ENCODE data around the gene SERPINE2.
"Not testable (repeated sequence)": the region's sequence is repeated elsewhere in the genome, so short reads cannot be mapped to it uniquely, and the experiment has no call there.

Gene SERPINE2

GRCh38 chr2:223947711-223948205 is 91.3 kb downstream of the SERPINE2 start:
- Histone ChIP-seq H3K36me3 (ENCODE audit: control insufficient read depth in 1 of 2, insufficient read depth in 2 of 2, low read length in 2 of 2) (no peaks in the 10 kb centered on the region), H3K27ac (ENCODE audit: low read depth, low read length) (no peak overlapping the region), H3K4me1 (ENCODE audit: control insufficient read depth in 1 of 2, insufficient read depth in 2 of 2, low read length in 2 of 2) (peaks cover 19 to 25% of the 10 kb centered on the region in 2 donors), H3K9ac (ENCODE audit: low read depth in 1 of 2, low read length in 2 of 2) (no peak overlapping the region), H3K27me3 (ENCODE audit: control insufficient read depth in 1 of 2, insufficient read depth in 2 of 2, low read length in 2 of 2) (no peaks in the 10 kb centered on the region), H3K9me3 (ENCODE audit: control insufficient read depth in 1 of 2, low read length in 2 of 2) (no peaks in the 10 kb centered on the region), H3K4me3 (ENCODE audit: low read depth in 1 of 2, low read length in 2 of 2) (no peak overlapping the region)

- peak overlapping the region; percentile 94 to 96 for H3K4me3 ChIP-seq (ENCODE audit: low read depth in 1 of 2, low read length in 2 of 2)
- no peak overlapping the region for H3K27ac ChIP-seq (ENCODE audit: low read depth, low read length)
Observed at GRCh38 chr2:223945755-223946154, 93.3 kb downstream of the SERPINE2 start.

GRCh38 chr2:223944703-223945531 is 94.2 kb downstream of the SERPINE2 start, which contains the start of gene WDFY1:
WDFY1 (minus strand) TSS chr2:223945335; CDS start chr2:223945284, 51 bp downstream.
- peaks cover 14 to 19% of the 10 kb centered on the region in 2 donors for H3K4me1 ChIP-seq (ENCODE audit: control insufficient read depth in 1 of 2, insufficient read depth in 2 of 2, low read length in 2 of 2)
- peak within 1 kb of the TSS; percentile 87 for H3K27ac ChIP-seq (ENCODE audit: low read depth, low read length)
- H3K9ac ChIP-seq (ENCODE audit: low read depth in 1 of 2, low read length in 2 of 2): peak within 1 kb of the TSS; percentile 88 to 95
- no peaks in the 10 kb centered on the region for H3K9me3 ChIP-seq (ENCODE audit: control insufficient read depth in 1 of 2, low read length in 2 of 2)
- peak within 1 kb of the TSS; percentile 94 to 96 for H3K4me3 ChIP-seq (ENCODE audit: low read depth in 1 of 2, low read length in 2 of 2)
- no peaks in the 10 kb centered on the region for H3K36me3 ChIP-seq (ENCODE audit: control insufficient read depth in 1 of 2, insufficient read depth in 2 of 2, low read length in 2 of 2)
- no peaks in the 10 kb centered on the region for H3K27me3 ChIP-seq (ENCODE audit: control insufficient read depth in 1 of 2, insufficient read depth in 2 of 2, low read length in 2 of 2)

More at GRCh38 chr2:223945755-223946154, 93.3 kb downstream of the SERPINE2 start:
- Histone ChIP-seq H3K27me3 (ENCODE audit: control insufficient read depth in 1 of 2, insufficient read depth in 2 of 2, low read length in 2 of 2) (no peaks in the 10 kb centered on the region), H3K4me1 (ENCODE audit: control insufficient read depth in 1 of 2, insufficient read depth in 2 of 2, low read length in 2 of 2) (peaks cover 17 to 19% of the 10 kb centered on the region in 2 donors), H3K9me3 (ENCODE audit: control insufficient read depth in 1 of 2, low read length in 2 of 2) (no peaks in the 10 kb centered on the region), H3K9ac (ENCODE audit: low read depth in 1 of 2, low read length in 2 of 2) (peak overlapping the region in 1 of 2 donors; percentile 4), H3K36me3 (ENCODE audit: control insufficient read depth in 1 of 2, insufficient read depth in 2 of 2, low read length in 2 of 2) (no peaks in the 10 kb centered on the region)

- Histone ChIP-seq H3K9me3 (ENCODE audit: control insufficient read depth in 1 of 2, low read length in 2 of 2) (no peaks in the 10 kb centered on the region), H3K4me3 (ENCODE audit: low read depth in 1 of 2, low read length in 2 of 2) (peak overlapping the region; percentile 94 to 96), H3K4me1 (ENCODE audit: control insufficient read depth in 1 of 2, insufficient read depth in 2 of 2, low read length in 2 of 2) (peaks cover 14 to 19% of the 10 kb centered on the region in 2 donors), H3K27ac (ENCODE audit: low read depth, low read length) (peak overlapping the region; percentile 87), H3K9ac (ENCODE audit: low read depth in 1 of 2, low read length in 2 of 2) (peak overlapping the region; percentile 88 to 95), H3K27me3 (ENCODE audit: control insufficient read depth in 1 of 2, insufficient read depth in 2 of 2, low read length in 2 of 2) (no peaks in the 10 kb centered on the region), H3K36me3 (ENCODE audit: control insufficient read depth in 1 of 2, insufficient read depth in 2 of 2, low read length in 2 of 2) (no peaks in the 10 kb centered on the region)
Observed at GRCh38 chr2:223944166-223944702, 94.9 kb downstream of the SERPINE2 start.

- Histone ChIP-seq H3K9ac (ENCODE audit: low read depth in 1 of 2, low read length in 2 of 2) (peak overlapping the region in 1 of 2 donors; percentile 88), H3K27ac (ENCODE audit: low read depth, low read length) (no peak overlapping the region), H3K4me1 (ENCODE audit: control insufficient read depth in 1 of 2, insufficient read depth in 2 of 2, low read length in 2 of 2) (peaks cover 14 to 19% of the 10 kb centered on the region in 2 donors)
Observed at GRCh38 chr2:223943561-223944008, 95.5 kb downstream of the SERPINE2 start.

GRCh38 chr2:223943135-223943534 is 96.0 kb downstream of the SERPINE2 start:
- H3K4me3 ChIP-seq (ENCODE audit: low read depth in 1 of 2, low read length in 2 of 2): peak overlapping the region; percentile 94 to 96
- H3K9ac ChIP-seq (ENCODE audit: low read depth in 1 of 2, low read length in 2 of 2): no peak overlapping the region
- H3K27me3 ChIP-seq (ENCODE audit: control insufficient read depth in 1 of 2, insufficient read depth in 2 of 2, low read length in 2 of 2): no peaks in the 10 kb centered on the region
- peaks cover 14 to 19% of the 10 kb centered on the region in 2 donors for H3K4me1 ChIP-seq (ENCODE audit: control insufficient read depth in 1 of 2, insufficient read depth in 2 of 2, low read length in 2 of 2)
- no peaks in the 10 kb centered on the region for H3K9me3 ChIP-seq (ENCODE audit: control insufficient read depth in 1 of 2, low read length in 2 of 2)
- H3K36me3 ChIP-seq (ENCODE audit: control insufficient read depth in 1 of 2, insufficient read depth in 2 of 2, low read length in 2 of 2): no peaks in the 10 kb centered on the region
- no peak overlapping the region for H3K27ac ChIP-seq (ENCODE audit: low read depth, low read length)

More at GRCh38 chr2:223943561-223944008, 95.5 kb downstream of the SERPINE2 start:
- Histone ChIP-seq H3K27me3 (ENCODE audit: control insufficient read depth in 1 of 2, insufficient read depth in 2 of 2, low read length in 2 of 2) (no peaks in the 10 kb centered on the region), H3K4me3 (ENCODE audit: low read depth in 1 of 2, low read length in 2 of 2) (peak overlapping the region; percentile 94 to 96), H3K36me3 (ENCODE audit: control insufficient read depth in 1 of 2, insufficient read depth in 2 of 2, low read length in 2 of 2) (no peaks in the 10 kb centered on the region), H3K9me3 (ENCODE audit: control insufficient read depth in 1 of 2, low read length in 2 of 2) (no peaks in the 10 kb centered on the region)

- H3K27ac ChIP-seq (ENCODE audit: low read depth, low read length): no peak overlapping the region
- no peaks in the 10 kb centered on the region for H3K9me3 ChIP-seq (ENCODE audit: control insufficient read depth in 1 of 2, low read length in 2 of 2)
- H3K9ac ChIP-seq (ENCODE audit: low read depth in 1 of 2, low read length in 2 of 2): no peak overlapping the region
- no peaks in the 10 kb centered on the region for H3K36me3 ChIP-seq (ENCODE audit: control insufficient read depth in 1 of 2, insufficient read depth in 2 of 2, low read length in 2 of 2)
- H3K27me3 ChIP-seq (ENCODE audit: control insufficient read depth in 1 of 2, insufficient read depth in 2 of 2, low read length in 2 of 2): no peaks in the 10 kb centered on the region
- H3K4me3 ChIP-seq (ENCODE audit: low read depth in 1 of 2, low read length in 2 of 2): no peak overlapping the region
- H3K4me1 ChIP-seq (ENCODE audit: control insufficient read depth in 1 of 2, insufficient read depth in 2 of 2, low read length in 2 of 2): peaks cover 20 to 24% of the 10 kb centered on the region in 2 donors
Observed at GRCh38 chr2:223941579-223942277, 97.4 kb downstream of the SERPINE2 start.

GRCh38 chr2:223939438-223939837 is 99.6 kb downstream of the SERPINE2 start:
- peaks cover 20 to 34% of the 10 kb centered on the region in 2 donors for H3K4me1 ChIP-seq (ENCODE audit: control insufficient read depth in 1 of 2, insufficient read depth in 2 of 2, low read length in 2 of 2)

GRCh38 chr2:223937535-223937934 is 101.6 kb downstream of the SERPINE2 start:
- no peaks in the 10 kb centered on the region for H3K27me3 ChIP-seq (ENCODE audit: control insufficient read depth in 1 of 2, insufficient read depth in 2 of 2, low read length in 2 of 2)
- H3K4me3 ChIP-seq (ENCODE audit: low read depth in 1 of 2, low read length in 2 of 2): no peak overlapping the region
- H3K36me3 ChIP-seq (ENCODE audit: control insufficient read depth in 1 of 2, insufficient read depth in 2 of 2, low read length in 2 of 2): no peaks in the 10 kb centered on the region
- no peak overlapping the region for H3K9ac ChIP-seq (ENCODE audit: low read depth in 1 of 2, low read length in 2 of 2)
- peaks cover 8 to 28% of the 10 kb centered on the region in 2 donors for H3K4me1 ChIP-seq (ENCODE audit: control insufficient read depth in 1 of 2, insufficient read depth in 2 of 2, low read length in 2 of 2)
- no peak overlapping the region for H3K27ac ChIP-seq (ENCODE audit: low read depth, low read length)
- no peaks in the 10 kb centered on the region for H3K9me3 ChIP-seq (ENCODE audit: control insufficient read depth in 1 of 2, low read length in 2 of 2)

More at GRCh38 chr2:223939438-223939837, 99.6 kb downstream of the SERPINE2 start:
- H3K27ac ChIP-seq (ENCODE audit: low read depth, low read length); H3K9ac ChIP-seq (ENCODE audit: low read depth in 1 of 2, low read length in 2 of 2); H3K27me3 ChIP-seq (ENCODE audit: control insufficient read depth in 1 of 2, insufficient read depth in 2 of 2, low read length in 2 of 2); H3K9me3 ChIP-seq (ENCODE audit: control insufficient read depth in 1 of 2, low read length in 2 of 2); H3K36me3 ChIP-seq (ENCODE audit: control insufficient read depth in 1 of 2, insufficient read depth in 2 of 2, low read length in 2 of 2); H3K4me3 ChIP-seq (ENCODE audit: low read depth in 1 of 2, low read length in 2 of 2): not testable (repeated sequence)

All from duodenal mucosa (tissue), 2 donors.